H1 (cell line): Measurements from ENCODE around the gene LMAN1. TPM values are rescaled to one million over a fixed set of nuclear protein-coding genes. Genes with fewer than 3 reads are reported as not detected.

Source experiments
- ATF2 ChIP-seq: IDR thresholded peaks from 2 replicates; pipeline ENCODE4 v1.6.1; 2012; ENCODE audit warnings: low read length, inconsistent platforms
- BACH1 ChIP-seq: IDR thresholded peaks from 2 replicates; pipeline ENCODE4 v1.6.1; 2012; ENCODE audit warnings: low read length, improper control_type of control experiment
- CHD2 ChIP-seq: IDR thresholded peaks from 2 replicates; pipeline ENCODE4 v1.6.1; 2012; ENCODE audit warnings: low read length, improper control_type of control experiment
- CREB1 ChIP-seq: IDR thresholded peaks from 2 replicates; pipeline ENCODE4 v1.6.1; 2012; ENCODE audit warnings: inconsistent platforms
- NANOG ChIP-seq: IDR thresholded peaks from 2 replicates; pipeline ENCODE4 v1.6.1; 2011; ENCODE audit warnings: low read length, low read depth, mild to moderate bottlenecking, inconsistent platforms; ENCODE audit not compliant: insufficient read depth, poor library complexity, severe bottlenecking
- polyA plus RNA-seq, 7 experiments: library from polyadenylated mRNA; depleted of rRNA in 3 of 7; stranded (reverse) in 5 of 7; unstranded in 2 of 7; fragments of >200 nt in 5 of 7; fragments of 200-250 nt in 2 of 7; gene quantifications; 1 replicate in 5 of 7; 2 replicates in 1 of 7; 4 replicates in 1 of 7; pipeline versions ENCODE4 v1.2.1 to v1.2.3, GENCODE V29; 2011 to 2013; ENCODE audit warnings: missing spikeins in 2 of 7, mixed read lengths in 2 of 7
- total RNA-seq: library from RNA; stranded (reverse); fragmentation: NEBNext Ultra II Directional; extraction: Animal tissue kit (Norgen Biotek cat#: 25700); gene quantifications from 2 replicates; pipeline ENCODE4 v1.2.1, GENCODE V29; 2021

Gene LMAN1
- total and polyA plus RNA-seq, 2 of the 8 experiments (the other 6 are each of a cell fraction or from before 2014, with no cell fraction given), result 20.3 to 73.6 TPM

DNA sequence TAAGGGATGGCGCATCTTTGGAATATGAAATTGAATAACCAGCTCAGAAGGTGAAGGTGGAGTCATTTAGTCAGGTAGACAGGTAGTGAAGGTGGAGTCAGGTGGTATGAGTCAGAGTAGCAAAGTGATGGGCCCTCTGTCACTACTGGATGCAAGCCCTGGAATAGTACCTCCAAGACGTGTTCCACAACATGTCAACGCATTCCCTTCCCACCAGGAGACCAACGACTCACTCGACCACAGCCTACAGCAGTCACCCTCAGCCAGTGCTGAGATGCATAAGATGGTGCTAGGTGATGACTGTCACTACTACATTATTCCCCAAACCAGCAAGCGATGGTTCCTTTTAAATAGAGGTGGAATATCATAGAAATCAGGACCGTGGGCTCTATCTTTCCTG lies 47.4 kb downstream of the LMAN1 start (continued):
- TF ChIP-seq NANOG (no peak), CHD2 (no peak), ATF2 (no peak), BACH1 (no peak), CREB1 (no peak)
